IPS-NIHi11 (cell line): ENCODE measurements around the gene CIC.

Experiments used
- DNase-seq: peaks from one replicate; pipeline ENCODE4 v3.0.0; 2012; ENCODE audit warnings: mixed read lengths, low spot score

CIC gene

DNA sequence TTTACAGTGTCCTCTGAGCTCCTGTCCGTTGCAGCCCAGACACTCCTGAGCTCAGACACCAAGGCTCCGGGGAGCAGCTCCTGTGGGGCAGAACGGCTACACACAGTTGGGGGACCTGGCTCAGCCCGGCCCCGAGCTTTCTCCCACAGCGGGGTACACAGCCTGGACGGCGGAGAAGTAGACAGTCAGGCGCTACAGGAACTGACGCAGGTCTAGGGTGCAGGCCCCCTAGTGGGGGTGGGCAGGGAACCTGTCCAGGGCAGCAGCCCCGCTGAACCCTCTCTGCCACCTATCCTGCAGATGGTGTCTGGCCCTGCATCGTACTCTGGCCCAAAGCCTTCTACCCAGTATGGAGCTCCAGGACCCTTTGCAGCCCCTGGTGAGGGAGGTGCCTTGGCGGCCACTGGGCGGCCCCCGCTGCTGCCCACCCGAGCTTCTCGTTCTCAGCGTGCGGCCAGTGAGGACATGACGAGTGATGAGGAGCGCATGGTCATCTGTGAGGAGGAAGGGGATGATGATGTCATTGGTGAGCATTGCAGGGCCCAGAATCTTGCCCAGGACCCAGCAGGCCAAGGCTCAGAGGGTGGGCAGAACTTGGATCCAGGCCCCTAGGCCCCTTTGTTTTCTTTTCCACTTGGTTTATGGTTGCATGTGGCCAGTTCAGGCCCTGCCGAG is 20.0 kb downstream of the CIC start:
- no peak for DNase-seq

DNA sequence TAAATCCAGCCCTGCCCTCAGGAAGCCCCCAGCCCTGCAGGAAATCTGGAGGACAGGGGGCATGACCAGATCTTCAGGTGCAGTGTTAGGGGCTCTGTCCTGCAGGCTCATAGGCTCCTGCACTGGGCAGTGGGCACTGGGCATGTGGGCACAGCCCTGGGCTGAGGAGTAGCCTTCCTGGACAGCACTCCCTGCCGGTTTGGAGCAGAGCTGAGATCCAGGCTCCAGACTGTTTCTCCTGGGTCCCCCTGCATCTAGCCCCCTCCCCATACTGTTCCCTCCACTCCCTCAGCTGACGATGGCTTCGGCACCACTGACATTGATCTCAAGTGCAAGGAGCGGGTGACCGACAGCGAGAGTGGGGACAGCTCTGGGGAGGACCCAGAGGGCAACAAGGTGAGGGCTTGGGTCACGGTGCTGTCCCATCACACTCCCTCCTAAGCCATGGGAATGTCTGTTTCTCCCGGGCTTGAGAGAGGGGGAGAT is 20.5 kb downstream of the CIC start:
- DNase-seq = no peak

DNA sequence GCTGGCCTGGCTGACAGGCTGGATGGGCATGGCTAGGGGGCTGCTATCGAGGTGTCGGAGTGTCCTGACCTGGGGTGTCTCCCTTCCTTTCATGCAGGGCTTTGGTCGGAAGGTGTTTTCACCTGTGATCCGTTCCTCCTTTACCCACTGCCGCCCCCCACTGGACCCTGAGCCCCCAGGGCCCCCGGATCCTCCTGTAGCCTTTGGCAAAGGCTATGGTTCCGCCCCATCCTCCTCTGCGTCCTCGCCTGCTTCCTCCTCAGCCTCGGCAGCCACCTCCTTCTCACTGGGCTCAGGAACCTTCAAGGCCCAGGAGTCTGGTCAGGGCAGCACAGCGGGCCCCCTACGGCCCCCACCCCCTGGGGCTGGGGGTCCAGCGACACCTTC is 21.1 kb downstream of the CIC start:
- no peak for DNase-seq

DNA sequence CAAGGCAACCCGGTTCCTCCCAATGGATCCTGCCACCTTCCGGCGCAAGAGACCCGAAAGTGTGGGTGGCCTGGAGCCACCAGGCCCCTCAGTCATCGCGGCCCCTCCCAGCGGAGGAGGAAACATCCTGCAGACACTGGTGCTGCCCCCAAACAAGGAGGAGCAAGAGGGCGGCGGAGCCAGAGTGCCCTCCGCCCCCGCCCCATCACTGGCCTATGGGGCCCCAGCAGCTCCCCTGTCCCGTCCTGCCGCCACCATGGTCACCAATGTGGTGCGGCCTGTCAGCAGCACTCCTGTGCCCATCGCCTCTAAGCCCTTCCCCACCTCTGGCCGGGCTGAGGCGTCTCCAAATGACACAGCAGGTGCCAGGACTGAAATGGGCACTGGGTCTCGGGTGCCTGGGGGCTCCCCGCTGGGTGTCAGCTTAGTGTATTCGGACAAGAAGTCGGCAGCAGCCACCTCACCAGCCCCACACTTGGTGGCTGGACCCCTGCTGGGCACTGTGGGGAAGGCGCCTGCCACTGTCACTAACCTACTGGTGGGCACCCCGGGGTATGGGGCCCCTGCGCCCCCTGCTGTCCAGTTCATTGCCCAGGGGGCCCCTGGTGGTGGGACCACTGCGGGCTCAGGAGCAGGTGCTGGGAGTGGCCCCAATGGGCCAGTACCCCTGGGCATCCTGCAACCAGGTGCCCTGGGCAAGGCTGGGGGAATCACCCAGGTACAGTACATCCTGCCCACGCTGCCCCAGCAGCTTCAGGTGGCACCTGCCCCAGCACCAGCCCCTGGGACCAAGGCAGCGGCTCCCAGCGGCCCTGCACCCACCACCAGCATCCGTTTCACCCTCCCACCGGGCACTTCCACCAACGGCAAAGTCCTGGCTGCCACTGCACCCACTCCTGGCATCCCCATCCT is 21.7 kb downstream of the CIC start:
- DNase-seq = peak; percentile 46

DNA sequence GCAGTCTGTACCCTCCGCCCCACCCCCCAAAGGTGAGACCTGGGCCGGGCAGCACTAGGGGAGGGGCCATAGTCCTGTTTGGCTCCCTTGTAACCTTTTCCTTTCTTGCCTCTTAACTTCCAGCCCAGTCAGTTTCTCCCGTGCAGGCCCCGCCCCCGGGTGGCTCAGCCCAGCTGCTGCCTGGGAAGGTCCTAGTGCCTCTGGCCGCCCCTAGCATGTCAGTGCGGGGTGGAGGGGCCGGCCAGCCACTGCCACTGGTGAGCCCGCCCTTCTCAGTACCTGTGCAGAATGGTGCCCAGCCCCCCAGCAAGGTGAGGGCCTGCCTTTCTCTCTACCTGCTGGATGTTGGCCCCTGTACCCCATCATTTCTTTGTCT is 22.4 kb downstream of the CIC start:
- peak; percentile 53 for DNase-seq

DNA sequence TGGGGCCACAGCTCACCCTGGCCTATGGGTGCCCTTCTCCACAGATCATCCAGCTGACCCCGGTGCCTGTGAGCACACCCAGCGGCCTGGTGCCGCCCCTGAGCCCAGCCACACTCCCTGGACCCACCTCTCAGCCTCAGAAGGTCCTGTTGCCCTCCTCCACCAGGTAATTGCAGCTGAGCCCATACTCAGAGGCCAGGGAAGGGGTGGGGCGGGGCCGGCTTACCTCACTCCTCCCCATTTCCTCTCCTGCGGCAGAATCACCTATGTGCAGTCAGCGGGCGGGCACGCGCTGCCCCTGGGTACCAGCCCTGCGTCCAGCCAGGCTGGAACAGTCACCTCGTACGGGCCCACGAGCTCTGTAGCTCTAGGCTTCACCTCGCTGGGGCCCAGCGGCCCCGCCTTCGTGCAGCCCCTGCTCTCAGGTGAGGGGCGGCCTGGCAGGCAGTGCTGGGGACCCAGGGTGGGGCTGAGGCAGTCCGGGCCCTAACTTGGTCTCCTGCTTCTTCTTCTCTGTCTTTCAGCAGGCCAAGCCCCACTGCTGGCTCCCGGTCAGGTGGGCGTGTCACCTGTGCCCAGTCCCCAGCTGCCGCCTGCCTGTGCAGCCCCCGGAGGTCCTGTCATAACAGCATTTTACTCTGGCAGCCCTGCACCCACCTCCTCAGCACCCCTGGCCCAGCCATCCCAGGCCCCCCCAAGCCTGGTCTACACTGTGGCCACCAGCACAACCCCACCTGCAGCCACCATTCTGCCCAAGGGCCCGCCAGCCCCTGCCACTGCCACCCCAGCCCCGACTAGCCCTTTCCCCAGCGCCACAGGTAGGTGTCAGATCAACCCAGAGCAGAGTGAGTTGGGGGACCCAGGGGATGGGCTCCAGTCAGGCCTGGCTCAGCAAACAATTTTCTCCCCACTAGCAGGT is 23.2 kb downstream of the CIC start:
- no peak for DNase-seq

DNA sequence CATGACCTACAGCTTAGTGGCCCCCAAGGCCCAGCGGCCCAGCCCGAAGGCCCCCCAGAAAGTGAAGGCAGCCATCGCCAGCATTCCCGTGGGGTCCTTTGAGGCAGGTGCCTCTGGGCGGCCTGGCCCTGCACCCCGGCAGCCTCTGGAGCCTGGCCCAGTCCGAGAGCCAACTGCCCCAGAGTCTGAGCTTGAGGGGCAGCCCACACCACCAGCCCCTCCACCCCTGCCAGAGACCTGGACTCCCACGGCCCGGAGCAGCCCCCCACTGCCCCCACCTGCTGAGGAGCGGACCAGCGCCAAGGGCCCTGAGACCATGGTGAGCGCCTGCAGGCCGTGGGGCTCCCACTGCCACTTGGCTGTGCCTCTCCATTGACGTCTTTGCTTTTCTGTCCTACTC is 23.9 kb downstream of the CIC start:
- DNase-seq = no peak

DNA sequence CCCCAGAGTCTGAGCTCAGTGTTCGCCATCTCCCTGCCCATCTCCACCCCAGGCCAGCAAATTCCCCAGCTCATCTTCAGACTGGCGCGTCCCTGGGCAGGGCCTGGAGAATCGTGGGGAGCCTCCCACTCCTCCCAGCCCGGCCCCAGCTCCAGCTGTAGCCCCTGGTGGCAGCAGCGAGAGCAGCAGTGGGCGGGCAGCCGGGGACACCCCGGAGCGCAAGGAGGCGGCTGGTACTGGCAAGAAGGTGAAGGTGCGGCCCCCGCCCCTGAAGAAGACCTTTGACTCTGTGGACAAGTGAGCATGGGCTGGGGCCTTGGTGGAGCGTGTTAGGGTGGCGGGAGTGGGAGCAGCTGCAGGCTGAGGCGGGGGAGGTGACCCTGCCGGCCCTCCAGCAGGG is 24.5 kb downstream of the CIC start:
- peak; percentile 62 for DNase-seq

DNA sequence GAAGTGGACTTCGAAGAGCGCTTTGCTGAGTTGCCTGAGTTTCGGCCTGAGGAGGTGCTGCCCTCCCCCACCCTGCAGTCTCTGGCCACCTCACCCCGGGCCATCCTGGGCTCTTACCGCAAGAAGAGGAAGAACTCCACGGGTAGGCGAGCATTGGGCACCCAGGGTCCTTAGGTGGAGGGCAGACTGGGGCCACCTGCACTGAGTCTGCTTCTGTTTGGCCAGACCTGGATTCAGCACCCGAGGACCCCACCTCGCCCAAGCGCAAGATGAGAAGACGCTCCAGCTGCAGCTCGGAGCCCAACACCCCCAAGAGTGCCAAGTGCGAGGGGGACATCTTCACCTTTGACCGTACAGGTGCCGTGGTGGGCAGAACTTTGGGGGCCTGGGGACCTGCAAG is 24.9 kb downstream of the CIC start:
- no peak for DNase-seq

DNA sequence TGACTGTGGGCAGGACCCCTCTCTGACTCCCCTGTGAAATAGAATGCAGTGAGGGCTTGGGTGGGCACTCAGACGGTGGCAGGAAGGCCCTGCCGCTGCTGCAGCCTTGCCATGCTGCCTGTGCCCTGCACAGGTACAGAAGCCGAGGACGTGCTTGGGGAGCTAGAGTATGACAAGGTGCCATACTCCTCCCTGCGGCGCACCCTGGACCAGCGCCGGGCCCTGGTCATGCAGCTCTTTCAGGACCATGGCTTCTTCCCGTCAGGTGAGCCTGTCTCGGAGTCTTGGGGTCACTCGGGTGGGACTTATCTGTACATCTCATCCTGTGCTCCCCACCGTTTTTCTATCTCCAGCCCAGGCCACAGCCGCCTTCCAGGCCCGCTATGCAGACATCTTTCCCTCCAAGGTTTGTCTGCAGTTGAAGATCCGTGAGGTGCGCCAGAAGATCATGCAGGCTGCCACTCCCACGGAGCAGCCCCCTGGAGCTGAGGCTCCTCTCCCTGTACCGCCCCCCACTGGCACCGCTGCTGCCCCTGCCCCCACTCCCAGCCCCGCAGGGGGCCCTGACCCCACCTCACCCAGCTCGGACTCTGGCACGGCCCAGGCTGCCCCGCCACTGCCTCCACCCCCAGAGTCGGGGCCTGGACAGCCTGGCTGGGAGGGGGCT is 25.6 kb downstream of the CIC start:
- no peak for DNase-seq

DNA sequence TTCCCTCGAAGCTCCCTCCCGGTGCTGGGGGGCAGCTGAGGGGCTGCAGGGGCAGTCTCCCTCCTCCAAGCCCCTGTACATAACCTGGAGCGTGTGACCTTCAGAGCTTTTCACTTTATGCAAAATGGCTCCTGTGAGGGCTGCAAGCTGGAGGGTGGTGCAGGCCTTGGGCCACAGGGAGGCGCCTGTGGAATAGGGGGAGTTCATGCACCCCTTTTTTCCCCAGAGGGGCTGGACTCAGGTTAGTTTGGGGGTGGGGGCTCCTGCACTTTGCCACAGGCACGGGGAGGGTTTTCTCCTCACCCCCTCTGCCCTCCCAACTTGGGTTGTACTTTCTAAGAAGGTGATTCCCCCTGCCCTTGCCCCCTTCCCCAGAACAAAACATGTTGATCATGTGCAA is 26.3 kb downstream of the CIC start:
- no peak for DNase-seq

DNA sequence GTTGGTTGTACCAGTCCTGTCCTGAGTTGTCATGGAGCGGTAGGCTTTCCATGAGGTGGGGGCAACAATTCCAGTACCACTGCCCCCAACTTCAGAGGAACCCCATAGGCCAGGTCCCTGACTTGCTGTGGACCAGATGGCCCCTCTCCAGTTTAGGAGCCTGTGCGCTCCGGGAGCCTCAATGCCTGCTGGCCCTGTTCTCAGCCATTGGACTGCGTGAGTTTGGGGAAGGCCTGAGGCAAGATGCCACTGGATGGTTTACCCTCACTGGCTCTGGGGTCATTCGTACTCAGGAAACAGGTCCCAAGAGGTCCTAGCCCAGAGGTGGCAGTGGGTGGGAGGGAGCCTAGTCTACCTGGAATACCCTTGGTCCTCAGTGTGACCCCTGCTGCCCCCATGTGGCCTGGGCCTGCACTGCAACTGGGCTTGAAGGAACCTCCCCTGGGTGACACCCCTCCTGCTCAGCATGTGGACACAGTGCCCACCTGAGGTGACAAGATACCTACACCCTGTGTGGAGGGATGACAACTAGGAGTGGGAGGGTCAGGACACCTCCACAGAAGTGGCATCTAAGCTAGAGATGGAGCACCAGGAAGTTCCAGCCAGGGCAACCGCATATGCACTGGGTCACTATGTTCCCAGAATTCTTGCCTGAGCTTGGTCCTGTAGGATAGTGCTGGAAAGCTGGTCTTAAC is 26.9 kb downstream of the CIC start:
- peak; percentile 87 for DNase-seq

DNA sequence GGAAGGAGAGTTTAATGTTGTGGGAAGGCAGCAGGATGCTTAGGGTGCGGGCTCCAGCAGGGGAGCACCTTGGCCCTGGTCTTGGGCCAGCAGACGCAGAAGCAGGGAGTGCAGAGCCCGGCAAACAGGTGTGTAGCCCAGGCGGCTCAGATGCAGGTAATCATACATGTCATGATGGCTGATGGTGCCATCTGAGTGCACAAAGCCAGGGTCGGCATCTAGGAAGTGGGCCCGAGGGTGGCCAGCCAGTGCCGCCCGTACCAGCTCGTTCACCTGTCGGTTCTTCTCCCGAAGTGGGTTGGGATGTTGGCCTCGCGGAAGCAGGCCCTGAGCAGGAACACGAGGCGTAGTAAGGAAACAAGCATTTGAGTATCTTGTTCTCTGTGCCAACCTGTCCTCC is 28.0 kb downstream of the CIC start:
- no peak for DNase-seq

DNA sequence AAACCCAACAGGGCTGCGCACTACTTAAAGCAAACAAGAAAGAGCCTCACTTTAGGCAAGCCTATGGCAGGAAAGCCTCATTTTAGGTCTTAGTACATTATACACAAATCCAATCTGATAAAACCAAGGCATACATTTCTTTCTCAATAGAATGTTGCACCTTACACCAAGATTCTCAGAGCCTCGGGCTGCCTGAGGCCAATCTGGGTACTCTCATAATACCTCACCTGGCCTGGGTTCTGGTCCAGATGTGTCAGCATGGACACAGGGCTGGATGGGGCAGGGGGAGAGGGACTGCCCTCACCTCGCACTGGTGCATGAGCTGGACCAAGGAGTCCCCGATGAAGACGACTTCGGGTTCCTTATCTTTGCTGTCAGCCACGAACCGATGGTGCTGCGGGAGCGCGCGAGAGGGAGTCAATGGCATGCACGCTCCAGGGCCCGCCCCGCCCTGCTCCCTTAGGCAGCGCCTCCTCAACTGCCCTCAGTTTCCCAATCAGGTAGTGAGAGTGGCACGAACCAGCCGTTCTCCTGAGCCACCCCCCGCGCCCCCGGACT is 32.7 kb downstream of the CIC start, which contains the start of gene PRR19:
TSS of gene PRR19 (plus strand) at position 487 of the 558 bp plus-strand sequence. CDS start 7,453 bp downstream, outside the sequence.
- DNase-seq = peak; percentile 52

DNA sequence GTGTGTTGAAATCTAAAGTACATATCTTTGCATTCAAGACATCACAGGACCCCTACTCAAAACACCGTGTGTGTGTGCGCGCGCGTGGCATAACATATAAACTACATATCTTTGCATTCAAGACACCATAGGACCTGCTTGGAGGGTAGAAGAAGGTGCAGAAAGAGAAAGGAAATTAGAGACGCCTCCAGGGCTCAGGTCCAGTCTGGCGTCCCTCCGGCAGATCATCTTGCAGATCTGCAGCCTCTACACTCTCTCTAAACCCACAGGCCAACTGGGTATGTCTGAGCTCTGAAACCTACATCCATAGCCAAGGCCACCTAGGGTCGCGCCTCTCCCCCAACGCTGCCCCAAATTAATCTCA is 34.0 kb downstream of the CIC start:
- DNase-seq = no peak

DNA sequence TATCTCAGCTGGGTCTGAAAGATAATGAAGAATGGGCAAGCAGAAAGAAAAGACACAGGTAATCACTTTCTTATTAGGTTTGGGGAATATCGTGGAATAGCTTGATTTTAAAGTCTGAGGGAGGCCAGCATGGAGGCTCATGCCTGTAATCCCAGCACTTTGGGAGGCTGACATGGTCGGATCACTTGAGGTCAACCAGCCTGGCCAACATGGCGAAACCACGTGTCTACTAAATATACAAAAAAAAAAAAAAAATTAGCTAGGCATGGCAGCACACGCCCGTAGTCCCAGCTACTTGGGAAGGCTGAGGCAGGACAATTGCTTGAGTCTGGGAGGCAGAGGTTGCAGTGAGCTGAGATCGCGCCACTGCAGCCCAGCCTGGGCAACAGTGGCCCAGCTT is 34.8 kb downstream of the CIC start:
- no peak for DNase-seq

DNA sequence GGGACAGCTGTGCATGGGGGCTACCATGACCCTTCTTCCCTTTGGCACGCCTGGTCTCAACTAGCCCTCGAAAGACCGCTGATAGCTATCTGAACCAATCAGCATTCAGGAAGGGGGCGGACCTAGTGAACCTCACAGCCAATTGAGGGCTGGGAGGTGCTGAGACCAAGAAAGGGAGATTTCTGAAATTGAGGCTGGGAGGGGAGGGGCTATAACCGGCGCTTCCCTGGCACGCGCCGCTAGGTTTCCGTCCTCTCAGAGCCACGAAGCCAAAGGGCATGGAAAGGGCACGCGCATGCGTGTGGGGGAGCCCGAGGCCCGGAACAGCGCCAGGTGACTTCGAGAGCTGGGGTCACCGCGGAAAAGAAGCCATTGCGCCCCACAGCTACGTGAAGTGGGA is 37.6 kb downstream of the CIC start:
- peak; percentile 62 for DNase-seq

DNA sequence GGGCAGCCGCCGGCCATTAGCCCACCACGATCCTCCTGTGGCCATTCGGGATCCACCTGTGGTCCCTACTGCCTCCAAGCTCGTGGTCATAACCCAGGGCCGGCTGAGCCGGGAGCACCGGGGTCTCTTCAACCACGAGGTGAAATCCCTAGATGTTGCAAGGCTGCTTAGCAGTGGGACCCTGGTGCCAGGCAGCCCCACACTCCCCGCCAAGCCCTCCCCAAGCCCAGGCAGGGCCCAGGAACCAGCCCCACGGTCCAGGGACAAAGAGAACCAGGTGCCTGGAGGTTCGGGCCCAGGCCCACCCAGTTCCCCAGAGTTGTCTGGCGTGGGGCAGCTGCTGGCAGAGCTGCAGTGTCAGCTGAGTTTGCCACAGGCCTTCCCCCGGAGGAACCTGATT is 40.6 kb downstream of the CIC start:
- DNase-seq = no peak

DNA sequence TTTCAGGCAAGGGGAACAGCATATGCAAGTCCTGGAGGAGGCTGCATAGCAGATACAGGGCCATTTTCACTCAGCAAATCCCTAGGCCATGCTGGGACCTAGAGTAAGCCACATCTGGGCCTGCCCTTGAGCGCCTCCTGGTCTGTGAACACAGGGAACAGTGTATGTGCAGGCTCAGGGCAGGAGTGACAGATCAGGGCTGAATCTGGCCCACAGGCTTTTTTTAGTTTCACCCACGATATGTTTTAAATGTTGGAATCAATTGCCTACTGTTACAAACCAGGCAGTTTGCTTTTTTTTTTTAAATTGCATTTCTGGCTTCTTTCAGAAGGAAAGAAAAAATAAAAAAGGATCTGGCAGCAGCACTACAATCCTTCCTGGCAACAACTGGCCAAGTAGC is 42.6 kb downstream of the CIC start:
- no peak for DNase-seq

DNA sequence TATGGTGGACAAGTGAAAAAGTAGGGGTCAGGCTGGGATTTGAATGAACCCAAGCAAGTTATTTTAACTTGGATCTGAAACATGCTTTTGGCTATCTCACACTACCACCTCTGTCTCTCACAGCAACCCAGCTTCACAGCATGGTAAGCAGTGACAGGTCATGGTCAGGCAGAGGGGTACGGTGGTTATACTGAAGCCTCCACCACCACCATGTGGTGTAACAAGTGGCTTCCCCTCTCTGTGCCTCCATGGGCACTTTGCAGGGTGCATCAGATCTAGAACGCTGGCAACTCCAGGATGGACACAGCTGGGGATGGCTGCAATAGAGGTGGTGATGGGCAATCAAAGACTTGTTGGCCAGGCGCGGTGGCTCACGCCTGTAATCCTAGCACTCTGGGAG is 43.3 kb downstream of the CIC start:
- DNase-seq = no peak
